Superior temporal gyrus (tissue), 1 donor: ENCODE results near the gene STUM.

Experiments
- DNase-seq: peaks from one replicate; pipeline ENCODE4 v3.0.0-alpha.2; 2016; ENCODE audit errors: extremely low spot score

STUM gene

GRCh38 chr1:226625832-226626576, 77.4 kb downstream of the STUM start:
- no peak for DNase-seq

GRCh38 chr1:226626577-226626956, 78.0 kb downstream of the STUM start:
- peak; percentile 82 for DNase-seq

GRCh38 chr1:226627050-226627755, 78.6 kb downstream of the STUM start:
- DNase-seq = no peak

GRCh38 chr1:226627924-226628611, 79.5 kb downstream of the STUM start:
- no peak for DNase-seq

- DNase-seq = no peak
Observed at GRCh38 chr1:226628612-226629155, 80.1 kb downstream of the STUM start.

DNA sequence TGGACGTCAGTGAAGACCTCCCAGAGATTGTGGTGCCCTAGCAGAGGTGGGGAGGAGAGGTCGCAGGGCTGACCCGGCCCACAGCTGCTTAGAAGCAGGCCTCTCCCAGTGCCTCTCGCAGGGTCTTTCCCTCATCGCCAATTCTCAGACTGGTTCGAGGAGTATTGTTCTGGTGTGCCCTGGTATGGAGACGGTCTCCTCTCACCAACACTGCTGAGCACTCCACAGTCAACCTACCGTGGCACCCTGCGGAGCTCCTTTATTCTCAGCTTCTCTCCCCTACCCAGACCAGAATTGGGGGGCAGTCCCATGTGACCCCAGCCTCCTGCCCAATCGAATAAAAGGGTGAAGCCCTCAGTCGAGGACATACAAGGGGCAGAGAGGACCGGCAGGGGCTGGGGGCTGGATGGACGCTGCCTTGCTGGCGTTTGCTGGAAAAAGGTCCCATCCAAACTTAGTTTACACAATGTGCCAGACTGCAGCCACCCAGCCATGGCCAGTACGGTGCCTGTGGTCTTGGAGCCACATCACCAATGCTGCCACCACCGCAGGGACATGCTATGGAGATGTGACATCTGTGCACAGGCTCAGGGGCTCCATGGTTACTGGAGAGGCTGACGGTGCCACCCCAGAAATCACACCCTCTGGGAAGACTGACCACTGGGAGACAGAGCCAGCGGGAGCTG, 80.8 kb downstream of the STUM start:
- DNase-seq = no peak

DNA sequence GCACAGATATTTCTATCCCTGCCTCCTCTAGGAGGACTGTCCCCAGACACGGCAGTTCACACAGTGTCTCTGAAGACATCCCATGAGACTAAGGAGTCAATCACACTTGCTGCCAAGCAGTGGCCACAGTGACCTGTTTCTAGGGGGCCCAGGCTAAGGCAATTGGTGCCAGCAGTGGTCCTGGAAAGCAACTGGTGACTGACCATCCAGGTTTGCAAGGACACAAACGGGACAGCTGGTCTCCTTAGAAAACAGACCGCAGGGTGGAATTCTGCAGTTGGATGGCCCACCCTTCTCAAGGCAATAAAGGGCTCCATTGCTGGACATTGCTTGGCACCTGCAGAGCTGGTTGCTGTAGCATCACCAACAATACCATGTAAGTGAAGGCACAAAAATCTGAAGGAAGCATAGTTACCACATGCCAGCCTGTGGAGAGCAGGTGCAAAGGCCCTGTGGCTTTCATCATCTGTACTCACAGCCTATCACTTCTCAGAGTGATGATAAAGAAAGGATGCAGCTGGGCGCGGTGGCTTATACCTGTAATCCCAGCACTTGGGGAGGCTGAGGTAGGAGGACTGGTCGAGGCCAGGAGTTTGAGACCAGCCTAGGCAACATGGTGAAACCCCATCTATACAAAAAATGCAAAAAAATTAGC, 81.5 kb downstream of the STUM start:
- DNase-seq = no peak

GRCh38 chr1:226630592-226630991, 82.0 kb downstream of the STUM start:
- no peak for DNase-seq

DNA sequence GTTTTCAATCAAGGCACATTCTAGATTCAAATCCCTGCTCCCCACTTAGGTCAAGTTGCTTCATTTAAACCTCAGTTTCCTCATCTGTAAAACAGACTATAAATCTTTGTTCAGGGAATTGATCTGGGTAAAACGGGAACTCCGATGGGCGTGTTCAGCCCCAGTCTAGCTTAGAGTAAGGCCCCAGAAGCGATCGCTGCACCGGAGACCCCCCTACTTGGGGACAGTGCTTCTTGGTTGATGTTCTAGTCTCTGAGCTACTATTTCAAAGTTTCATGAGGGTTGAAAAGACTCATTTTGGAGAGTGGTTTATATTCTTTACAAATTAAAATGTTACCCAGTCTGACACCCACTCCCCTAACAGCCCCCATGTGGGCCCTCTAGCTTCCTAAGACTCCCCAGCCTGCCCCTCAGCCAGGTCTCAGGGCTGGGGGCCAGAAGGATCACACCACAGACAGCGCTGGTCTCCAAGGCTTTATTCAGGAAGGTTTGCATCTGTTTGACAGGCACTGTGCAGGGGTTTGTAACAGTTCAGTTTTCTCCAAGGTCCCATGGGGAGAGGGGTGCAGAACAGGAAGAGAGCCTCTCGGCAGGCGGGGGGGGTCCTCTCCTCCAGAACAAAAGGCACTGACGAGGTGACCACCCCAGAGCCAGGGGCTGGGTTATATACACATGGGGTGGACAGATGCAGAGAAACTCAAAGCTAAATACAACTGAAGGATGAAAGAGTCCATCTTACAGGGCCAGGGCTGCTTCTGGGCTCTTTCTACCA, 82.9 kb downstream of the STUM start:
- no peak for DNase-seq

DNA sequence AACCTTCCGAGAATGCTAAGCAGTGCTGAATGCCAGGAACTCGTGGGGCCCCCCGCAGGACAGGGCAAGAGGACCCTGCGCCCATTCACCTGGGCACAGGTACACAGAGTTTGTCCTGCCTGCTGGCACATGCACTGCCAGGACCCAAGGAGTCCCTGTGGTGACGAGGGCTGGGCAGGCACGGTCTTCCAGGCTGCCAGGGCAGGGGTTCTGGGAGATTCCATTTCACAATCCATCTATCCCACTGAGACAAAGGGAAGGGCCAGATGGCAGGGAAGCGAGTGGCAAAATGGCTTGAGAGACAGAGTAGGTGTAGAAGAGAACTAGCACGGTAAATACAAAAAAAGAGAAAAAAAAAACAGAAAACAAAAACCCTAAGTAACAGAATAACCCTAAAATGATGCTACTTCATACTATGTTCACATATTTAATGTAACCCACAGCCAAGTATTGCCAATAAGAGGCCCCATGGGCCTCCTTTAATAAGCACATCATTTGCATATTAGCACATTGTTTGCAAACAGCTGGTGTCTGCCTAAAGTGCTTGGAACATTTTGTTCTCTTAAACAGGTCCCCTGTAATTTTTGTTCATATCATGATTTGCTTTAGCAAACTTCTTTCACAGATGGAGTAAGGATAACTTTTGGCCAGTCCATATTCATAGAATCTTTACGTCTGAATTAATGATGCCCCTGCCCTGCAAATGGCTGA, 83.8 kb downstream of the STUM start:
- no peak for DNase-seq

GRCh38 chr1:226632922-226633351, 84.4 kb downstream of the STUM start:
- DNase-seq = no peak

DNA sequence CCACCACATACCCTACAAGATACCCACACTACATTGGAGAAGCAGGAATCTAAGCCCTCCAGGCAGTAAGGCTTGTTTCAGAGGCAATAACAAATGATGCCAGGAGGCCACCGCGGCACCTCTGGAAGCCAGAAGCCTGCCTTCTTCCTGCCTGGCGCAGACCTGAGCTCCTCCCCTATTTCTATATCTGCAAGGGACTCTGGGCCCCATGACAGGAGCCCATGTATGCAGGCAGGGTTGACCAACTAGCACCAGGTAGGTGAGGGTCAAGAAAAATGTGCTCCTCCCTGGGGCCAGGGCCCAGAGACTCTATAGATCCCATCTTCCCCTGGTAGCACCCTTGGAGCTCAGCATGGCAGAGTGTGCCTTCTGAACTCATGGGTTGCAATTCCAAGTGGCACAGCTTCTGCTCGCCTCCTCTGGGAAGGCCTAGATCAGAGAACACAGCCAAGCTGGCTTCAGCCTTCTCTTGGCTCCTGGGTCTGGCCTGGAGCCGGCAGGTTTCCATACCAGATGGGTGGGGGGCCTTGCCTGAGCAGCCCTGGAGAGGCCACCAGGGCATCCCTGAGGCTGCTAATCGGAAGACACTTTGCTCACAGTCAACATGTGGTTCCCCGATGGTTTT, 85.1 kb downstream of the STUM start:
- DNase-seq = no peak

DNA sequence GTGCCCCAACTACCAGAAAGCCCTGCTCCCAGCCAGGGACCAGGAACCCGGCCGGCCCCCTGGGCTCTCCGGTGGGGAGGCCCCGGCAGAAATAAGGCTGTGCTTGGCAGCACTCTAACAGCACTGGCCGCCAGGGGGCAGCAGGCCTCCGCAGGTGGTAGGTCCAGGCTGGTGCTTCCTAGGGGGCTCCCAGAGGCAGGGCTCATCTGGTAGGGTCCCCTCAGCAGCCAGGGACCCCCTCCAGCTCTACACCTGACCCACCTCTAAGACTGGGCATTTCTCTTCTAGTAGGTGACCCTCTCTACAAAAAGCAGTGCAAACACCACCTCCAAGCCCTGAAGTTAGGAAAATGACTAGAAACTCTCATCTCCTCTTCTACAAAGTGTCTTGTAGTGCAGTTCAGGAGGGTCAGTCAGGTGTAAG, 85.6 kb downstream of the STUM start:
- peak; percentile 86 for DNase-seq

DNA sequence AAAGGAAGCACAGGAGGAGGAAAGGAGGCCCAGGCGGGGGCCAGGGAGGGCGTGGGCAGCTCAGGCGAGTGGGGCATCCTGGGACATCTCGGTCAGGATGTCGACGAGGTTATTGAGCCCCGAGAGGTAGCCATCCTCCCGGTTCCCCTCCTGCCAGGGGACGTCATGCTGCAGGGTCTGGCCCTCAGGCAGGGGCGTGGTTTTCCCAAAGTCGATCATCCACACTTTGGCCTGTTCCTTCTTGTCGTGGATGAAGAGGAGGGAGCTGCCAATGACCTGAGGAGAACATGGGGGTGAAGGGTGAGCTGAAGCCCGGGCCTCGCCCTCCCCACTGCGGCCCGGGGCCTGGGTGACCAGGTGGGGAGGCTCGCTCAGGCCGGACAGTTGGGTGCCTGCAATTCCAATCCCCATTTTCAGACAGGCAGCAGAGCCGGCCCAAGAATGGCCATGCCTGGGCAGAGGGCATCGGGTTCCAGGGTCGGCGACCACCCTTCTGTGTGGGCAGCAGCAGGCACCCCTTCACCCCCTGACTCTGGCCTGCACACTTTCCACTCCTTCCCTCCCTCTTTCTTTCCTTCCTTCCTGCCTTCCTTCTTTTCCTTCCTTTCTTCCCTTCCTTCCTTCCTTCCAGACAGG, 86.2 kb downstream of the STUM start:
- no peak for DNase-seq

GRCh38 chr1:226635456-226635941, 86.9 kb downstream of the STUM start:
- DNase-seq = no peak

GRCh38 chr1:226636847-226637096, 88.2 kb downstream of the STUM start:
- DNase-seq = no peak

GRCh38 chr1:226637147-226637935, 88.8 kb downstream of the STUM start:
- DNase-seq = no peak

DNA sequence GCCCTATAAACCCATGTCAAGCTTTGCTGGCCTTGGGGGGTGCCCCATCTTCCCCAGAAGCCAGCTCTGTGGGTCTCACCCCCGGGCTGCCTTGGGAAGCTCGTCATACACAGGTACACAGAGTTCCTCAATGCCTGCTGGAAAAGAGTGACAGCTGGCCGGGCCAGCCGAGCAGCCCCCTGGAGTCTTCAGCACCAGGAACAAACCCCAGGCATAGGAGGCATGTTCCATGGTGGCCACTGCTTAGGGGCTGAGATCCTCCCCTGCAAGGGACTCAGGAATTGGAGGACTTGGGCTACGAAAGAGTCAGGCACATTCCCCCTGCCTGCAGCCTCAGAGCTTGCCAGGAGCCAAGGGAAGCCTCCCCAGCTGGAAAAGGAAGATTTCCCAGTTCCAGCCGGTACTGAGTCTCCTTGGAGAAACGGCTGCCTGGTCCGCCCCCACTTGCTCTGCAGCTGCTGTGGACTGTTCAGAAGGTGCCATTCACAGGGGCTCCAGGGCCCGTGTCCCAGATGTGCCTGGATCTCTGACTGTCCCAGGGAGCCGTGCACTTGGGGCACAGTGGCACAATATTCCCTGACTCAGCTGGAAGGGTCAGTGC, 89.5 kb downstream of the STUM start:
- peak; percentile 67 for DNase-seq
